Bronchial epithelial cell (primary cell): ENCODE data around the gene TYW1. TPM values are rescaled to one million over a fixed set of nuclear protein-coding genes. Genes with fewer than 3 reads are reported as not detected.
"Not testable (repeated sequence)": the region's sequence is repeated elsewhere in the genome, so short reads cannot be mapped to it uniquely, and the experiment has no call there.

Source experiments
- DNase-seq: peaks from one replicate; pipeline ENCODE4 v3.0.0-alpha.2; 2010; ENCODE audit warnings: low read depth
- FAIRE-seq: peaks from 2 replicates; lab custom pipeline; 2011; peaks lifted over from hg19 to GRCh38; lab: Jason Lieb, UNC
- H3K27me3 ChIP-seq: 2 replicates; pipeline ENCODE4 v1.5.1; 2011; ENCODE audit warnings: low read length; ENCODE audit not compliant: control insufficient read depth, insufficient read depth
- H3K36me3 ChIP-seq: 2 replicates; pipeline ENCODE4 v1.5.1; 2011; ENCODE audit warnings: low read length; ENCODE audit not compliant: control insufficient read depth, insufficient read depth
- H3K4me3 ChIP-seq: 2 replicates; pipeline ENCODE4 v1.5.1; 2011; ENCODE audit warnings: mild to moderate bottlenecking, low read depth, low read length, control low read depth
- total RNA-seq: library from RNA; depleted of rRNA; stranded (reverse); fragments of >200 nt; gene quantifications from 2 replicates; pipeline ENCODE4 v1.2.1, GENCODE V29; 2014
- TF ChIP-seq, protein P1 (sequence below): IDR thresholded peaks from 2 replicates; pipeline ENCODE4 v1.5.1; 2011; ENCODE audit warnings: mild to moderate bottlenecking, moderate library complexity, low read length, control low read depth, inconsistent platforms; ENCODE audit not compliant: insufficient read depth, severe bottlenecking

Gene TYW1
- total RNA-seq, 1 donor from 2014 or later = 28.4 TPM

DNA sequence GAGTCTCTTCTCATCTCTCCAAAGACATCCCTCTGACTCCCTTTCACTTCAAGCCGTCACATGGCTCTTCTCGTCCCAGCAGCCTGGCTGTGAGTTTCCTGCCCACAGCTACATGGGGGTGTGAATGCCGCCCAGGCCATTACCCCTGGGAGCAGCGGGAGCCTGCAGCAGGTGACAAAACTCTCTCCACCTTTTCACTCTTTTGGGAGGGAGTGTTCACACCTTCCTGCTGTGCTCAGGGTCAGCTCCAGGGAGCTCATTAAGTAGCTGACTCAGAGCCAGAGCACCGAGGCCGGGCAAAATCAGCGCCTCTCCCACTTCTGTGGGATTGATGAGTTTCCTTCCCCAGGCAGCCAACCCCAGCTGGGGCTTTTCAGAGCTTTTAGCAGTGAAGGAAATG is 271.3 kb downstream of the TYW1 start:
- H3K36me3 ChIP-seq = no peaks in the 10 kb centered on the region
- no peaks in the 10 kb centered on the region for H3K27me3 ChIP-seq
- FAIRE-seq (no peak), DNase-seq (peak; percentile 33)
- no peak overlapping the region for H3K4me3 ChIP-seq
- TF ChIP-seq, protein P1, sequence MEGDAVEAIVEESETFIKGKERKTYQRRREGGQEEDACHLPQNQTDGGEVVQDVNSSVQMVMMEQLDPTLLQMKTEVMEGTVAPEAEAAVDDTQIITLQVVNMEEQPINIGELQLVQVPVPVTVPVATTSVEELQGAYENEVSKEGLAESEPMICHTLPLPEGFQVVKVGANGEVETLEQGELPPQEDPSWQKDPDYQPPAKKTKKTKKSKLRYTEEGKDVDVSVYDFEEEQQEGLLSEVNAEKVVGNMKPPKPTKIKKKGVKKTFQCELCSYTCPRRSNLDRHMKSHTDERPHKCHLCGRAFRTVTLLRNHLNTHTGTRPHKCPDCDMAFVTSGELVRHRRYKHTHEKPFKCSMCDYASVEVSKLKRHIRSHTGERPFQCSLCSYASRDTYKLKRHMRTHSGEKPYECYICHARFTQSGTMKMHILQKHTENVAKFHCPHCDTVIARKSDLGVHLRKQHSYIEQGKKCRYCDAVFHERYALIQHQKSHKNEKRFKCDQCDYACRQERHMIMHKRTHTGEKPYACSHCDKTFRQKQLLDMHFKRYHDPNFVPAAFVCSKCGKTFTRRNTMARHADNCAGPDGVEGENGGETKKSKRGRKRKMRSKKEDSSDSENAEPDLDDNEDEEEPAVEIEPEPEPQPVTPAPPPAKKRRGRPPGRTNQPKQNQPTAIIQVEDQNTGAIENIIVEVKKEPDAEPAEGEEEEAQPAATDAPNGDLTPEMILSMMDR = no peak

DNA sequence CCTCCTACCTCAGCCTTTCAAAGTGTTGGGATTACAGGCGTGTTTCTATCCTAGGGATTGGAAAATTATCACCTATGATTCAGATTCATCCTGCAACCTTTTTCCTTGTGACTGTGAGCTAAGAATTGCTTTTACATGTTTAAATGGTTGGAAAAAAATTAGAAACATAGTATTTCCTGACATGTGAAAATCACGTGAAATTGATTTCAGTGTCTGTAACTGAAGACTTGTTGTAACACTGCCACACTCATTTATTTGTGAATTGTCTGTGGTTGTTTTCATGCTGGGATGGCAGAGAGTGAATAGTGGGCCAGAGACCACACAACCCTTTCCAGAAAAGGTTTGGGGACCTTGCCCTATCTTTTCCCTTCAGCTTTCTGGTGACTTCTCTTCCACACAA is 273.3 kb downstream of the TYW1 start:
- DNase-seq, H3K27me3 ChIP-seq, FAIRE-seq, H3K4me3 ChIP-seq, H3K36me3 ChIP-seq: not testable (repeated sequence)

Other genes starting within 250 kb of the TYW1 start
- gene TMEM248, start 75.6 kb upstream of the TYW1 start, total RNA-seq = 45.3 and 51.3 TPM in 2 replicates
- gene SBDS, start 1.2 kb upstream of the TYW1 start, total RNA-seq = 108 and 133 TPM in 2 replicates